ENCODE data around the gene GPR3. TPM values are rescaled to one million over a fixed set of nuclear protein-coding genes. Genes with fewer than 3 reads are reported as not detected.
"Not testable (repeated sequence)": the region's sequence is repeated elsewhere in the genome, so short reads cannot be mapped to it uniquely, and the experiment has no call there.

Gene GPR3
- polyA plus RNA-seq, 4 donors = 0.15 to 0.36 TPM; not detected in 2

DNA sequence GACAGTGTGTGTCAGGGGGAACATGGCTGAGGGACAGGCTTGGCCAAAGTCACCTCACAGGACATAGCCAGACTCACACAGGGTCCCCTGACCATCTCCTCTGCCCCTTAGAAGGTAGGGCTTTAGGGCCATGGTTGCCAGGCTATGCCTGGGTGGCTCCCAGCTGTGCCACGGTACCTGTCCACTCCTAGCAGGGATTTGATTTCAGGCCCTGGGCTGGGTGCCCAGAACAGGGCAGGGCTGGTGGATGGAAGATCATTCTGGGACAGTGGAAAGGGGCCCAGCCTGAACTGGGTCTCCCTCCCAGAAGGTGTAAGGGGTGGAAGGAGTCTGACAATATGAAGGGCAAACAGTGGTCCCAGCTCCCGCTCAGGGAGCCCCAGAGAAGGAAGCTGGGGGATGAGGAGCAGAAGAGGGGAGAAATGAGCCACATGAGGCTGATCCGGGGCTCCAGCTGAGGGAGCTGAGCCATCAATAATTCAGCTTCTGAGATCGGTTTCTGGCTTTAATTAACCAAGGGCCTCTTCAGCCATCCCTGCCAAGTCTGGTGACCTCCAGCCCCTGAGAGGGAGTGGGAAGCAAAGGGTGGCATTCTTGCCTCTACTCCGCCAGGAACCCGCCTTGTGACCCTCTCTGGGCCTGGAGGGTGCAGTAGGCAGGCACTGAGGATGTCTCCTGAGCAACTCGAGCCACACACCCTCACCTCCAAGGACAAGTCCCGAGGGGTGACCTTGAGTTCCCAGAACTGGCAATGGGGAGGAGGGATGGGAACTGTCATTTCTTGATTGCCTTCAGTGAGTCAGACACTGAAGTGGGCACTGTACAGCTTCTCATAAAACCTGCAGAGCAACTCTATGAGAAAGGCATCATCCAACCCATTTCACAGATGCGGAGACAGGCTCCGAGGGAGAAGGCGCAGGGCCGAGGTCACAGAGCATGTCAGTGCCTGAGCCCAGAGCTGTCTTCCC, 11.4 kb upstream of the GPR3 start:
- Histone ChIP-seq H3K27ac (ENCODE audit: low read depth in 1 of 3, low read length in 2 of 3) (no peak overlapping the region), H3K9me3 (ENCODE audit: control insufficient read depth in 2 of 2, insufficient read depth in 1 of 2, low read depth in 1 of 2, low read length in 1 of 2) (no peaks in the 10 kb centered on the region), H3K36me3 (ENCODE audit: control insufficient read depth in 3 of 3, insufficient read depth in 2 of 3, low read depth in 1 of 3, low read length in 3 of 3) (no peaks in the 10 kb centered on the region), H3K4me1 (ENCODE audit: control insufficient read depth in 3 of 3, insufficient read depth in 2 of 3, low read depth in 1 of 3, low read length in 2 of 3) (peaks cover 0 to 4% (median 0%) of the 10 kb centered on the region in 3 donors), H3K27me3 (ENCODE audit: control insufficient read depth in 3 of 3, insufficient read depth in 3 of 3, low read length in 3 of 3) (peaks cover 0 to 16% (median 2%) of the 10 kb centered on the region in 3 donors), H3K4me3 (ENCODE audit: low read depth in 1 of 3, low read length in 3 of 3) (no peak overlapping the region)
- FAIRE-seq (no peak), DNase-seq (no peak)
- 57 to 75% (median 61%) methylated on average over 12 of the region's 12 CpGs for WGBS, 3 donors

DNA sequence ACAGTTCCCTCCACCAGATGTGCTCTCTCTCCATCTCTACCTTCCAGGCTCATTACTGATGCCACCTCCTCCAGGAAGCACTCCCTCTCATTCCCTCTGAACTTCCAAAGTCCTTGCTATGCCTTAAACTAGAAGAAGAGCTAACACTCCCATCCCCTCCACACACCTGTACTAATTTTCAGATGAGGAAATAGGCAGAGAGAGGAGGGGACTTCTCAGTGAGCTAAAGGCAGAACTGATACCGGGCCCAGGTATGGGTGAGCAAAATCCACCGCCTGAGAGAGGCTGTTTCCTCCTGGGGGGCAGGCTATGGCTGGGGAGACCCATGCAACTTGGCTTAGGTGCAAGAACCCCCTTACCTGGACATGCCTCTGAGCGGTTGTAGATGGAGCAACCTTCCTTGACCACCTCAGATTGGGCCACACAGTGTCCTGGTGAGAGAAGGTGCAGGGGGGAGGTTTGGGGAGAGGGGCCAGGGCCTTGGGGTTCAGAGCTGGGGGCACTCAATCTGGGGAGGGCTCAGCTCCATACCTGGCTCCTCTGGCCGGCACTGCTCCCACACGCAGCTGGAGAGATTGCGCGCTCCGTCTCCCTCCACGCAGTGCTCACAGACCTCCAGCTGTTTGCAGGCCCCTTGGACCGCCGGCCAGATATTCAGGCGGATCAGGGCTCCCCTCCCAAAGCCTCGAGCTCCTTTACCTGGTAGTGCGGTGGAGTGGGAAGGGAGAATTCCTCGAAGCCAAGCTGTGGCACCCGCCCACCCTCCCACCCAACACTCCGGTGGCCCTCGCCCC, 10.3 kb upstream of the GPR3 start:
- Histone ChIP-seq H3K9me3 (ENCODE audit: control insufficient read depth in 2 of 2, insufficient read depth in 1 of 2, low read depth in 1 of 2, low read length in 1 of 2) (no peaks in the 10 kb centered on the region), H3K36me3 (ENCODE audit: control insufficient read depth in 3 of 3, insufficient read depth in 2 of 3, low read depth in 1 of 3, low read length in 3 of 3) (no peaks in the 10 kb centered on the region), H3K27me3 (ENCODE audit: control insufficient read depth in 3 of 3, insufficient read depth in 3 of 3, low read length in 3 of 3) (peaks cover 0 to 16% (median 2%) of the 10 kb centered on the region in 3 donors), H3K4me3 (ENCODE audit: low read depth in 1 of 3, low read length in 3 of 3) (no peak overlapping the region), H3K4me1 (ENCODE audit: control insufficient read depth in 3 of 3, insufficient read depth in 2 of 3, low read depth in 1 of 3, low read length in 2 of 3) (peaks cover 0 to 4% (median 0%) of the 10 kb centered on the region in 3 donors), H3K27ac (ENCODE audit: low read depth in 1 of 3, low read length in 2 of 3) (no peak overlapping the region)
- WGBS, 3 donors = 68 to 76% (median 73%) methylated on average over 16 to 18 of the region's 18 CpGs
- FAIRE-seq (no peak), DNase-seq (no peak)

DNA sequence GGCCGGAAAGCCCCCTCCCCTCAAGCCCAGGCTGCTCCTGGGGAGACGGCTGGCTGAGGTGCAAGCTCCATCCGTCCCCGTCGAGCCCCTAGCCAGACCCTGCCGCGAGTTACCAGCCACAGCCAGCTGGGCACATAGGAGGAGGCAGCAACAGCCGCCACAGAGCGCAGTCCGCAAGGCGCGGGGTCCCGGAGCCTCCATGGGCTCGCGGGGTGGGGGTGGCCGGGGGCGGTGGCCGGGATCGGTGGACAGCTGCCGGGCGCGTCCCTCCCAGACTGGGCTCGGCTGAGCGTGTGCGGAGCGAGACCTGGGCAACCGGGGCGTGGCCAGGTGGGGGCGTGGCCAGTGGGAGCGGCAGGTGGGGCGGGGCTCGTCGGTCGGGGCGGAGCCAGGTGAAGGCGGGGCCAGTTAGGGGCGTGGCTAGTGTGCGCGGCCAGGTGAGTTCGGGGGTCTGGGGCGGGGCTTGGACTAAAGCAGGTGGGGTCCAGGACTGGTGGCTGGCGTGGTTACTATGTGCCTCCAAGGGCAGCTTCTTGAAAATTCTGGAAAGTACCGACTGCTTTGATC, 9.3 kb upstream of the GPR3 start, which contains the start of gene CD164L2:
Gene CD164L2, minus strand, starts transcription at position 295 of the 567 bp plus-strand sequence. Its CDS starts 94 bp downstream, at position 201.
- Histone ChIP-seq H3K36me3 (ENCODE audit: control insufficient read depth in 3 of 3, insufficient read depth in 2 of 3, low read depth in 1 of 3, low read length in 3 of 3) (no peaks in the 10 kb centered on the region), H3K4me1 (ENCODE audit: control insufficient read depth in 3 of 3, insufficient read depth in 2 of 3, low read depth in 1 of 3, low read length in 2 of 3) (peaks cover 0 to 4% (median 0%) of the 10 kb centered on the region in 3 donors), H3K27me3 (ENCODE audit: control insufficient read depth in 3 of 3, insufficient read depth in 3 of 3, low read length in 3 of 3) (peaks cover 0 to 16% (median 2%) of the 10 kb centered on the region in 3 donors), H3K4me3 (ENCODE audit: low read depth in 1 of 3, low read length in 3 of 3) (peak within 1 kb of the TSS in 2 of 3 donors; percentile 7 to 15), H3K9me3 (ENCODE audit: control insufficient read depth in 2 of 2, insufficient read depth in 1 of 2, low read depth in 1 of 2, low read length in 1 of 2) (no peaks in the 10 kb centered on the region), H3K27ac (ENCODE audit: low read depth in 1 of 3, low read length in 2 of 3) (no peak within 1 kb of the TSS)
- DNase-seq (peak; percentile 62 to 74), FAIRE-seq (no peak)
- 8 to 16% (median 15%) methylated on average over 33 to 43 of the region's 43 CpGs for WGBS, 3 donors

DNA sequence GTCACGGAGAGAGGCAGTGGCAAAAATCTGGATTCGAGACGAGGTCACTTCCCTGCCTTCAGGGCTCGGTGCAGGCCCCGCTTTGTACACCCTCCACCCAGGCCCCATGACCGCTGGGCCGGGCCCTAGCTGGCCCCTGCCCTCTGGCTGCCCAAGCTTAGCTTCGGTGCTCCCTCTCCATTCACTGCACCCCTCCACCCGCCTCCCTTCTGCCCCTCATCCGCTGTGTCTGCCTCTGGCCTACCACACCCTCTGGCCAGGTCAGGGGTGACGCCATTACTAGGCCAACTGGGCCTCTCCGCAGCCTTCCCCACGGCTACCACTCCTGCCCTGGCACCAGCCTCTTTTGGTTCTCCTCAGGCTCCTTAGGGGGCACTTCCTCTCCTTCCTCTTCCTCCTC, 8.8 kb upstream of the GPR3 start:
- Histone ChIP-seq H3K36me3 (ENCODE audit: control insufficient read depth in 3 of 3, insufficient read depth in 2 of 3, low read depth in 1 of 3, low read length in 3 of 3) (no peaks in the 10 kb centered on the region), H3K27ac (ENCODE audit: low read depth in 1 of 3, low read length in 2 of 3) (no peak overlapping the region), H3K27me3 (ENCODE audit: control insufficient read depth in 3 of 3, insufficient read depth in 3 of 3, low read length in 3 of 3) (peaks cover 0 to 16% (median 2%) of the 10 kb centered on the region in 3 donors), H3K9me3 (ENCODE audit: control insufficient read depth in 2 of 2, insufficient read depth in 1 of 2, low read depth in 1 of 2, low read length in 1 of 2) (no peaks in the 10 kb centered on the region), H3K4me3 (ENCODE audit: low read depth in 1 of 3, low read length in 3 of 3) (no peak overlapping the region), H3K4me1 (ENCODE audit: control insufficient read depth in 3 of 3, insufficient read depth in 2 of 3, low read depth in 1 of 3, low read length in 2 of 3) (peaks cover 0 to 4% (median 0%) of the 10 kb centered on the region in 3 donors)
- DNase-seq (no peak), FAIRE-seq (no peak)
- 77 to 93% (median 89%) methylated on average over 13 of the region's 13 CpGs for WGBS, 3 donors

DNA sequence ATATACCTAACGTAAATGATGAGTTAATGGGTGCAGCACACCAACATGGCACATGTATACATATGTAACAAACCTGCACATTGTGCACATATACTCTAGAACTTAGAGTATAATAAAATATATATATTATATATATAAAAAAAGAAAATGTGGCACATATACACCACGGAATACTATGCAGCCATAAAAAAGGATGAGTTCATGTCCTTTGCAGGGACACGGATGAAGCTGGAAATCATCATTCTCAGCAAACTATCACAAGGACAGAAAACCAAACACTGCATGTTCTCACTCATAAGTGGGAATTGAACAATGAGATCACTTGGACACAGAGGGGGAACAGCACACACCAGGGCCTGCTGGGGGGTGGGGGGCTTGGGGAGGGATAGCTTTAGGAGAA, 7.6 kb upstream of the GPR3 start:
- H3K36me3 ChIP-seq (ENCODE audit: control insufficient read depth in 3 of 3, insufficient read depth in 2 of 3, low read depth in 1 of 3, low read length in 3 of 3); FAIRE-seq; H3K4me1 ChIP-seq (ENCODE audit: control insufficient read depth in 3 of 3, insufficient read depth in 2 of 3, low read depth in 1 of 3, low read length in 2 of 3); H3K27ac ChIP-seq (ENCODE audit: low read depth in 1 of 3, low read length in 2 of 3); DNase-seq; H3K9me3 ChIP-seq (ENCODE audit: control insufficient read depth in 2 of 2, insufficient read depth in 1 of 2, low read depth in 1 of 2, low read length in 1 of 2); H3K4me3 ChIP-seq (ENCODE audit: low read depth in 1 of 3, low read length in 3 of 3): not testable (repeated sequence)
- WGBS, 3 donors = 83 to 94% (median 85%) methylated on average over 3 of the region's 3 CpGs
- peaks cover 0 to 16% (median 2%) of the 10 kb centered on the region in 3 donors for H3K27me3 ChIP-seq (ENCODE audit: control insufficient read depth in 3 of 3, insufficient read depth in 3 of 3, low read length in 3 of 3)

DNA sequence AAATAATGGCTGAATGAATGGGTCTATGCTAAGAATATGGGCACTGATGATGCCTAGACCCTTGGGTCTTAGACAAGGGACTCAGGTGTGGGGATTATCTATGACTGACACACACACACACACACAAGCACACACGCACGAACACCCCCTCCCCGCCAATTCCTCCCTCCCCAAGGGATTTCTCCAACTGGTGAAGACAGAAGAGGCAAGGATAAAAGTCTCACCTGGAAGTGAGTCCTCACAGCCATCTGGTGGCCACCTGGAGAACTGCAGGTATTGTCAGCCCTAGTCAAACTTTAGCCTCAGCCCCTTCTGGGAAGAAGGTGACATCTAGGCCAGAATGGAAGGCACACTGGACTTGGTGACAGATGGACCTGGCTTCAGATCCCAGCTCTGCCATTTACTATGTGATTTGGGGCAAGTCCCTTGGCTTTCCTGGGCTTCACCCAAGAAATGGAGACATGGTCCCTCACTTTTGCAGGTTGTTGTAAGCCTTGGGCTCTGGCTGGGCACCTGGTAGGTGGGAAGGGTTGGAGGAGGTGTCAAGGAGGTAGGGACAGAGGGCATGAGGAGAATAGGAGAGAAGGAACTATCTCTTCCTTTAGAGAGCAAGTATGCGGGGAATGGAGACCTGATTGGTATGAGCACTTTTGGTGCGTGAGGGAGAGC, 4.0 kb upstream of the GPR3 start:
- peaks cover 0 to 11% (median 3%) of the 10 kb centered on the region in 3 donors for H3K4me1 ChIP-seq (ENCODE audit: control insufficient read depth in 3 of 3, insufficient read depth in 2 of 3, low read depth in 1 of 3, low read length in 2 of 3)
- H3K4me3 ChIP-seq (ENCODE audit: low read depth in 1 of 3, low read length in 3 of 3) = no peak overlapping the region
- peaks cover 0 to 27% (median 0%) of the 10 kb centered on the region in 3 donors for H3K27me3 ChIP-seq (ENCODE audit: control insufficient read depth in 3 of 3, insufficient read depth in 3 of 3, low read length in 3 of 3)
- no peaks in the 10 kb centered on the region for H3K36me3 ChIP-seq (ENCODE audit: control insufficient read depth in 3 of 3, insufficient read depth in 2 of 3, low read depth in 1 of 3, low read length in 3 of 3)
- 39 to 47% (median 40%) methylated on average over 5 of the region's 5 CpGs for WGBS, 3 donors
- DNase-seq (peak; percentile 73 to 77), FAIRE-seq (no peak)
- H3K27ac ChIP-seq (ENCODE audit: low read depth in 1 of 3, low read length in 2 of 3) = peak overlapping the region in 1 of 3 donors; percentile 2
- H3K9me3 ChIP-seq (ENCODE audit: control insufficient read depth in 2 of 2, insufficient read depth in 1 of 2, low read depth in 1 of 2, low read length in 1 of 2) = no peaks in the 10 kb centered on the region

DNA sequence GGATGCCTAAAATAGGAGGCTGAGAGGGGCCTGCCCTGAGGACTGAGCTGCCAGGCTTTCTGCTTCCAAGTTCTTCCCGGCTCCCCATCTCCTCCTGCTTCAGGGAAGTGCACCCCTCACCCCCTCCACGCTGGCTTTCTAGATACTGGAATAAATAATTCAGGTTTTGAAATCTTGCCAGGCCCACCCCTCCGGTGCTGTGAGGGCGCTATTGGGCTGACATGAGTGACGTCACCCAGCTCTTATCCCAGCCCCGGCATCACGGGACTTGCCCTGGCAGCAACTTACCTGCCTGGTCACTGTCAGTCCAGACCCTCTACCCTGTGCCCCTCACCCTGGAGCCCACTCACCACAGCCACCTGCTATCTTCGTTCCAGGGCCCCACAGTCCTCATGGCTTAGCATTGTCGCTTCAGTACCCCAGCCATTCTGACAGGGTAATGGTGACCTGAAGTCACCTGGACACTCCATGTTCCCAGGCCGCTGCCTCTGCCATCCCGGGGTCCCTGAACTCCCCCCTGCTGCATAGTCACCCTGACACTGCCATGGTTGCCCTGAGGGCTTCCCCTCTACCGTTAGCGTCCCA, 819 bp upstream of the GPR3 start:
- H3K27me3 ChIP-seq (ENCODE audit: control insufficient read depth in 3 of 3, insufficient read depth in 3 of 3, low read length in 3 of 3) = peaks cover 0 to 27% (median 0%) of the 10 kb centered on the region in 3 donors
- peaks cover 0 to 11% (median 3%) of the 10 kb centered on the region in 3 donors for H3K4me1 ChIP-seq (ENCODE audit: control insufficient read depth in 3 of 3, insufficient read depth in 2 of 3, low read depth in 1 of 3, low read length in 2 of 3)
- DNase-seq (peak in 1 of 2 donors; percentile 65), FAIRE-seq (no peak)
- no peaks in the 10 kb centered on the region for H3K9me3 ChIP-seq (ENCODE audit: control insufficient read depth in 2 of 2, insufficient read depth in 1 of 2, low read depth in 1 of 2, low read length in 1 of 2)
- peak overlapping the region in 1 of 3 donors; percentile 19 for H3K4me3 ChIP-seq (ENCODE audit: low read depth in 1 of 3, low read length in 3 of 3)
- H3K36me3 ChIP-seq (ENCODE audit: control insufficient read depth in 3 of 3, insufficient read depth in 2 of 3, low read depth in 1 of 3, low read length in 3 of 3) = no peaks in the 10 kb centered on the region
- WGBS, 3 donors = 4 to 9% (median 6%) methylated on average over 13 of the region's 13 CpGs
- peak overlapping the region in 1 of 3 donors; percentile 68 for H3K27ac ChIP-seq (ENCODE audit: low read depth in 1 of 3, low read length in 2 of 3)
